NCI-H146 treated with DMSO at 0.1 percent for 48 hours (cell line): ENCODE measurements around the gene CLP1.

Source experiments
- DNase-seq: peaks from one replicate; lab custom pipeline; 2025; ENCODE audit not compliant: unreplicated experiment; lab: John Stamatoyannopoulos, UW

Gene CLP1

GRCh38 chr11:57657194-57658022, at the start of gene CLP1:
Gene CLP1 (plus strand): TSS chr11:57657762. CDS start chr11:57659477, 1,715 bp downstream.
- DNase-seq = peak; percentile 96

- DNase-seq = no peak
These were observed 47.4 kb upstream of the CLP1 start for GRCh38 chr11:57610170-57610569.

GRCh38 chr11:57614234-57614772, 43.3 kb upstream of the CLP1 start:
- no peak for DNase-seq

- no peak for DNase-seq
These were observed 42.3 kb upstream of the CLP1 start for GRCh38 chr11:57615308-57615707.

- DNase-seq = no peak
These were observed 41.0 kb upstream of the CLP1 start for GRCh38 chr11:57616595-57616994.

GRCh38 chr11:57618438-57618837, 39.1 kb upstream of the CLP1 start:
- DNase-seq = no peak

- no peak for DNase-seq
These were observed 38.2 kb upstream of the CLP1 start for GRCh38 chr11:57619331-57619730.

- DNase-seq = no peak
These were observed 37.1 kb upstream of the CLP1 start for GRCh38 chr11:57620467-57620866.

GRCh38 chr11:57622263-57622662, 35.3 kb upstream of the CLP1 start:
- no peak for DNase-seq

- no peak for DNase-seq
These were observed 32.7 kb upstream of the CLP1 start for GRCh38 chr11:57624864-57625263.

GRCh38 chr11:57626895-57627294, 30.7 kb upstream of the CLP1 start:
- DNase-seq = no peak

- no peak for DNase-seq
These were observed 27.4 kb upstream of the CLP1 start for GRCh38 chr11:57630171-57630570.

GRCh38 chr11:57632116-57632515, 25.4 kb upstream of the CLP1 start:
- no peak for DNase-seq

- no peak for DNase-seq
These were observed 24.0 kb upstream of the CLP1 start for GRCh38 chr11:57633394-57634070.

GRCh38 chr11:57634311-57634710, 23.3 kb upstream of the CLP1 start:
- no peak for DNase-seq

GRCh38 chr11:57635246-57635645, 22.3 kb upstream of the CLP1 start:
- DNase-seq = no peak

GRCh38 chr11:57637626-57638004, 19.9 kb upstream of the CLP1 start:
- DNase-seq = no peak

- peak; percentile 76 for DNase-seq
These were observed 19.4 kb upstream of the CLP1 start for GRCh38 chr11:57638005-57638781.

GRCh38 chr11:57638811-57639320, 18.7 kb upstream of the CLP1 start:
- DNase-seq = no peak

GRCh38 chr11:57639321-57640067, 18.1 kb upstream of the CLP1 start:
- DNase-seq = no peak
